ACHN (cell line): Measurements from ENCODE around the gene NUP93.
A peak's percentile ranks its signal among the peaks of the same experiment; 100 is the strongest.

Source experiments
- DNase-seq: peaks from one replicate; pipeline ENCODE4 v3.0.0-alpha.2; 2015
- in situ Hi-C: cut with HindIII; loops from 2 replicates; pipeline ENCODE4 v1.10.0; 2017; ENCODE audit warnings: low sequenced_read_pairs, low pct_ligation_motif_present, low pct_unique_long_range_greater_than_20kb

NUP93 gene

GRCh38 chr16:56765949-56766348 is 36.0 kb downstream of the NUP93 start:
- DNase-seq = no peak
- in situ Hi-C loops = no loop called here

DNA sequence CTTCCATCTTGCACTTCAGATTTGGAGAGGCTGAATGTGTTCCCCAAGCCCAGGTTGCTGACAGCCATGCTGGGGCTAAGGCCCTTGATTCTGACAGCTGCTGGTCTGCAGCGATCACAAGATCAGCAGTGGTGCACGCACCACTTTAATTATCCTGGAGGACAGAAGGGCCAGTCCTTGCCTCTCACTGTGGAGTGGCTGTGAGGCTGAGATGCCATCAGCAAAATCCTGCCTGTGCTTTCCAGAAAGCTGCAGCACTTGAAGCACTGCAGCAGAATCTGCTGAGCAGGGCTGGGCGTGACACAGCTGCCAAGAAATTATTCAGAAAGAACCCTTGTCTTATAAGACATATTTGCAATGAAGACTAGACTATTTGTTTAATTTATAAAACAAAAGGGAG is 37.1 kb downstream of the NUP93 start:
- DNase-seq = no peak
- in situ Hi-C loops = no loop called here

DNA sequence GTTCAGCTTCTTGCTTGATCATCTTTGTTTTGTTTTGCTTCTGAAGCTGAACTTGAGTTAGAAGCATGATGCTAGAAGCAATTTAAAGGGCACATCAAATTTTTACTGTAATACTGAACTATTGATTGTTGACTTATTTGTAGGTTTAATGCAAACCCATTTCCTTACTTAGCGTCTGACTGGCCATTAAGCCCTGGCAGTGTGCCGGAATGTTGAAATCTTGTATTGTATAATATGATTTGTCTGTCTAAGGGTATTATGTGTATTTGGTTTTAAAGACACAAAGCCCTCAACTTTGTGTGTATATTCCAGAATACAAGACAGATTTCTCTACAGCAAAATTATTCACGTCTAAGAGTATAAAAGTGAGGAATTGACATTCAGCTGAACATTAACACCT is 39.7 kb downstream of the NUP93 start:
- no peak for DNase-seq
- in situ Hi-C loops = no loop called here

DNA sequence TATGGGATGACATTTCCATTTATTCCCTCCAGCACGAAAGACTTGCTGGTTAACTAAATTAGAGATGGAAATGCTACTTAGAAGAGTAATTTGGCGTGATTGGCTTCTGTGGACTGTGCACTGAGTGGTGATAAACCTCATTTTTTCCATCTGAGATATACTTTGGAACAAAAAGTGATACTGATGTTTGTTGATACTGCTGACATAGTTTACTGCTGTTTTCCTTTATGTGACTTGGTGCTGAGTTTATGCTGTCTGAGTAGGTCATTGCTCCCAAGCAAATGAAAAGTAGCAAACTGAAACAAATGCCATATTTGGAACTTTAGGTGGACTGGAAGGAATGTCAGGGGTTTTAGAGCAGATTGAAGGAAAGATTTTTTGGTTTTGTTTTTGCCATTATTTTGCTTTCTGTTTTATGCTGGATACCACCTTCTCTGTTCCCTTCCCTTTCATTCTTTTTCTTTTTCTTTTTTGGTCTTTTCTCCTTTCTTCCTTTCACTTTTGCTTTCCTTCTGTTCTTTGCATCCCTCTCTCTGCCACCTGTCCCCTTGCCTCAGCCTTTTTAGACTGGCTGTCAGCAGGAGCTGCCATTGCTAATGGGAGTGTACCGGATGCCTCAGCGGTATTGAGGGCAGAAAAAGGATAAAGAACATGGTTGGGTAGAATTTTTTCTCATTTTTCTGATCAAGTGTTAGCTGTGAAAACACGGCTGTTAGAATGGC is 41.8 kb downstream of the NUP93 start:
- in situ Hi-C loops = no loop called here
- DNase-seq = no peak

DNA sequence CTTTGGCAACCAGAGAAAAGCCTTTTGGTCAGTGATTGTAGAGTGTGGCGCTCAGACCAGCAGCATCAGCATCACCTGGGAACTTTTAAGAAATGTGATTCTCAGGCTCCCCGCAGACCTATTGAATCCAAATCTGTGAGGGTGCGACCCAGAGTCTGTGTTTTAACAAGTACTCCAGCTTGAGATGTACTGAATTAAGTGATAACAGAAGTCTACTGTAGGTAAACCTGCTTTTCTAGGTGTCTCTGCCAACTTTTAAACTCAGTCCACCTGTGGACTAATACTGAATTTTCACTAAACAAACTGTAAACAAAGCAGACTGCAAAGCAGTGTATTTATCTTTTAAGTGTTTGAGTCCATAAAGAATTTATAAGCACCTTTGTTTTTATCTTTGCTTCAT is 43.6 kb downstream of the NUP93 start:
- DNase-seq = no peak
- in situ Hi-C loops = no loop called here

DNA sequence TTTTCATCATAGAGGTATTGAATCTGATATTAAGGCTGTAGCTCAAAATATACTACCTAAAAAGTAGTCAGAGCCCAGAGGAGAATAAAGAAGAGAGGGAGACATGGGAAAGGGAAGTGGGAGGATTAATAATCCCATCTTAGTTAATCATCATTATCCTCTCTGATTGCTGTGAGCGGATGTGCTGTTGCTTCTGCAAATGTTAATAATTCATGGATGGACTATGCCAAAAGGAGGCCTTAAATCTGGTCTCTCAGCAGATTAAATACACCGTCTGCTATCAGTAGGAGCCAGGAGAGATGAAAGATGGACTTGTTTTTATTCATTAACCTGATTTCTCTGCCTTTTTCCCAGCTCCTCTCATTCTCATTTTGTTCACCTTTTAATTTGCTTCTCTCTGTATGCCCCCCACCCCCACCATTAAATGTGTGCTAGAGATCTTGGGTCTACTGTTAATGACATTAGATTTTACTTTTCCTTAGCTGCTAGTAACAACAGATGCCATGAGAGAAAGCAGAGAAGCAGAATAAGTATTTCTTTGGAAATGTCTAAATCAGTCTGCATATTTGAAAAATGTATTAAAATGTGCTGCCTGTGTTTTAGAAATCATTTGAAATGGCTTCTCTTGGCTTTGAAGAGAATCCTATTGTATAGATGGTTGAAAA is 44.2 kb downstream of the NUP93 start:
- in situ Hi-C loops = no loop called here

GRCh38 chr16:56775162-56775561 is 45.2 kb downstream of the NUP93 start:
- in situ Hi-C loops = no loop called here
- no peak for DNase-seq

More for the DNA sequence above, 44.2 kb downstream of the NUP93 start:
- DNase-seq = no peak

GRCh38 chr16:56776562-56776961 is 46.6 kb downstream of the NUP93 start:
- no peak for DNase-seq
- in situ Hi-C loops = no loop called here

DNA sequence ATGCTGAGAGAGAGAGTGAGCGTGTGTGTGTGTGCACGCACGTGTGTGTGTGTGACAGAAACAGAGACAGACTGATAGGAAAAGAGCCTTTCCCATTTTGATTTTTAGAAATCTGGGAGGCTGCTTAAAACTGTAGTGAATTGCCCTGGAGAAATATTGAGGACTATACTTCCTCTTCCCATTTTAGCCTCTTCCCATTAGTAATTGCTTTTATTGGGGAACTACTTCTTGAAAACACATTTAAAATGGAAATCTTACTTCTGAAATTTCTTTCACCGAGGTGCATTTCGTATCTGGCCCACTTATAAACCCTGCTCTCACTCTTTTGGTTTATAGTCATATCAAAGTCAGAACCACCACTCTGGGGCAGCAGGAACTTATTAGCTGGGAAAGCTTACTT is 47.1 kb downstream of the NUP93 start:
- in situ Hi-C loops = no loop called here
- DNase-seq = no peak

GRCh38 chr16:56777482-56777881 is 47.6 kb downstream of the NUP93 start:
- no peak for DNase-seq
- in situ Hi-C loops = no loop called here

DNA sequence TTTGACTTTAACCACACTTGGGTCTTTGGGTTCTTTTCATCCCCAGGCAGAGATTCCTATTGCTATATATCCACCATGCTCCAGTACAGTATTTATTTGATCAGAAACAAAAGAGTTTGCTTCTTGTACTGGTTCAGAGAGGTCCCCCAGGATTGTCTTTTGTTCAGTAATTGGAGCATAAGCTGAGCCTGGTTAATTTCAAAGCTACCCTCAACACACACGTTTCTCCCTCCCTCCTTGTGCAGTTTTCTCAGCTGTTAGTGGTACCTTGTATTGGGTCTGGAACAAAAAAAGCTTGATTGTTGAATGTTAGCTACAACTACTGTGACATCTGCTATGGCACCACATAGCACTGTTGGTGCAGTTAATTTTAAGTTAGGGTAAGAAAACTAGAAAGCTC is 50.0 kb downstream of the NUP93 start:
- no peak for DNase-seq
- in situ Hi-C loops = no loop called here

GRCh38 chr16:56780646-56781045 is 50.7 kb downstream of the NUP93 start:
- in situ Hi-C loops = no loop called here
- DNase-seq = no peak

GRCh38 chr16:56781528-56781961 is 51.6 kb downstream of the NUP93 start:
- in situ Hi-C loops = no loop called here
- DNase-seq = no peak

GRCh38 chr16:56783344-56783743 is 53.4 kb downstream of the NUP93 start:
- in situ Hi-C loops = no loop called here

DNA sequence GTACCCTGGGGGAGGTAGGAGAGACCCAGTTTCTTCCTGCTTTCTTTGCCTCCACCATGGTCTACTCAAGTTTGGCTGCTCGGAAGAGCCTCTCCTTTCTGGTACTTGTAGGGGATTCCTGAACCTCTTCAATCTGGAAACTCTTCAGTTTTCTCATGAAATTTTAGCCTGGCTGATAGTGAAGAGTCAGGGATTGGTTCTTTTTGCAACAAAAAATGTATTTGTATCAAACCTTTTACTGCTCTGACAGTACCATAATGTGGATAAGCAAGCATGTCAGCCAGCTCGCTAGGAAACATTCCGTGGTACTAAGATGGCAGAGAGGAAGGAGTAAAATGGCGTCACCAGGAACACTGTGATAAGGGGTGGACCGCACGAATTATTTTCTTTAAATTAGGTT is 55.4 kb downstream of the NUP93 start:
- in situ Hi-C loops = no loop called here
- DNase-seq = no peak

More at GRCh38 chr16:56783344-56783743, 53.4 kb downstream of the NUP93 start:
- no peak for DNase-seq

DNA sequence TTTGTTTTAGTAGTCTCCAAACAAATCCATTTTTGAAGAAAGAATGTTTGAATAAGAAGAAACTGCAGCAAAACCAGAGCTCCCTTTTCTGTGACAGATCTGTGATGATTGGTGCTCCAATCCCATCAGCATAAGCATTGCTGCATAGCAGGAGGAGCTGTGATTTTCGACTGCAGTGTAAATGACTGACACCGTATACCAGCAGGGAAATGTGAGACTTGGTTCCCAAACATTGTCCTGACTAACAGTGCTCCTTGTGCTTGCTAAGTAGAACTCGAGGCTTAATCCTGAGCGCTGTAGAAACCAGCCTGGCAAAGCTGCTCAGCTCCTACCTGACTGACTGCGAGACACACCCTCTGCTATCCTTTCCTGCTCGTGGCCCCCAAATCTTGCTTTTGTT is 57.2 kb downstream of the NUP93 start:
- in situ Hi-C loops = no loop called here
- DNase-seq = no peak

DNA sequence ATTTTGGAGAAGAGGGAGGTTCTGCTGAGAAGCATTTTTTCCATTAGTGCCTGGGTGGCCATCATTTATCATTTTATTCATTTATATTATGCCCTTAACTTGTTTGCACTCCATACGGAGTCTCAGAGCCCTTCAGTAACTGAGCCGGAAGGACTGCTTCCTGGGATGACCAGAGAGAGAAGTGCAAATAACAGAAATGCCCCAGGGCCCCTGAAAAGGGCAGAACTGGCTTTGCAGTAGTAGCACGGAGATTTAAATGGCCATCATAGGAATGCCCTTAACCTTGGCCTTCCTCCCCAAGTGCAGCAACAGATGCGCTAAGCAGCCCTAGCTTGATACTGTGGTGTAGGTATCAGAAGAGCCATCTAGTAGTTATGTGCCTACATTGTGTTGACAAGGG is 58.5 kb downstream of the NUP93 start:
- in situ Hi-C loops = no loop called here
- DNase-seq = no peak

DNA sequence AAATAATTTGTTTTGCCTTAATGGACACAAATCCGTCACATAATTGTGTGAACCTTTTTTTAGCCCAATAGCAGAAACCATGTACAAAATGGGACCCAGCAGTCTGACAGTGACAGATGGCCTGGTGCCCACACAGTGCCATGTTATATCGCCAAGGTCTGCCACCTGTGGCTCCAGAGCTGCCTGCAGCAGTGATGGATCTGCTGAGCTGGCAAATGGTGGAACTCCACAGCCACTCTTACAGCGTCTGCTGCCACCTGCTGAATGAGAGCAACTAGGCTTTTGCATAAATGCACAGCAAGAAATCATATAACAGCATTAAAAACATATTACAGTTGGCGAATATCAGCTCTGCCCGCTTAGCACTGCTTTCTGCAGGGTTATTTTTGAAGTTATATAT is 59.4 kb downstream of the NUP93 start:
- in situ Hi-C loops = no loop called here
- DNase-seq = peak; percentile 78

GRCh38 chr16:56792967-56793366 is 63.0 kb downstream of the NUP93 start:
- in situ Hi-C loops = no loop called here
- no peak for DNase-seq

DNA sequence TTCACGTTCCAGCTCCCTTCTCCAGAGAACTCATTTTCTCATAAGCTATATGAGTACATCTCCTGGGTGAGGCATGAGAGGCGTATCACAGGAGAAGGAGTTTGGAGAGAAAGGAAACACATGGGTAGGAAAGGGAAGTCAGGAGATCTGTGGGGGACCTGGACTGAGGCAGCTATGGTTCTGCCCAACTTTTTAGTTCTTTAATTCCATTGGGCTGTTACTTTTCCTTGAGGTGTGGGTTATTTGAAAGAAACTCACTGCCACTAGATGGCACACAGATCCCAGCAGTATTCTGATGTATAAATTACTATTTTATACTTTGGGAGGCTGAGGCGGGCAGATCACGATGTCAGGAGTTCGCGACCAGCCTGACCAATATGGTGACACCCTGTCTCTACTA is 63.6 kb downstream of the NUP93 start:
- in situ Hi-C loops = no loop called here
- peak; percentile 47 for DNase-seq
